GM18858 (cell line): ENCODE data around the gene LYL1.

ENCODE experiments used
- ATAC-seq: cut with Tn5 transposase; IDR thresholded peaks from one replicate; pipeline ENCODE4 v1.9.1; 2021; ENCODE audit not compliant: unreplicated experiment

Gene LYL1

GRCh38 chr19:13078381-13078780 is 24.3 kb downstream of the LYL1 start:
- ATAC-seq, result no peak

GRCh38 chr19:13077240-13077639 is 25.4 kb downstream of the LYL1 start:
- ATAC-seq, result no peak

GRCh38 chr19:13076787-13077186 is 25.9 kb downstream of the LYL1 start:
- ATAC-seq, result no peak

GRCh38 chr19:13076320-13076719 is 26.3 kb downstream of the LYL1 start:
- no peak for ATAC-seq

GRCh38 chr19:13074378-13074777 is 28.3 kb downstream of the LYL1 start:
- no peak for ATAC-seq

DNA sequence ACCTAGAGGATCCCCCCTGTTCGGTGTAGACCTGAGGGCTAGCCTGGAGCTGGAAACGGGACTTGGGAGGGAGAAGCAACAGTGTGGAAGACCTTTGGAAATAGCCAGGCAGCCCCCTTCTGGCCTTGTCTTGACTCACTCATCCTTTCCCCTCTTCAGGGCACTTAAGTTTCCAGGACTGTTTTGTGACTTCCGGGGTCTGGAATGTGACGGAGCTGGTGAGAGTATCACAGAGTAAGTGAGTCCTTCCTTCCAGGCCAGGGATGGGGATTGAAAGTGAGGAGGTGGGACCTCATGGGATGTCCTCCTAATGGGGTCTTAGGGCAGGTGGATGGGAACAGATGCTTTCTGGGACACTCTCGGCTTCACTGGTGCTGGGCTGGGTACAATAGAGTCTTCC is 29.4 kb downstream of the LYL1 start:
- no peak for ATAC-seq

- ATAC-seq, result no peak
Measured at GRCh38 chr19:13072188-13072908, 30.3 kb downstream of the LYL1 start.

GRCh38 chr19:13071444-13072187 is 31.0 kb downstream of the LYL1 start:
- ATAC-seq, result no peak

- no peak for ATAC-seq
Measured at GRCh38 chr19:13070425-13071140, 32.1 kb downstream of the LYL1 start.

DNA sequence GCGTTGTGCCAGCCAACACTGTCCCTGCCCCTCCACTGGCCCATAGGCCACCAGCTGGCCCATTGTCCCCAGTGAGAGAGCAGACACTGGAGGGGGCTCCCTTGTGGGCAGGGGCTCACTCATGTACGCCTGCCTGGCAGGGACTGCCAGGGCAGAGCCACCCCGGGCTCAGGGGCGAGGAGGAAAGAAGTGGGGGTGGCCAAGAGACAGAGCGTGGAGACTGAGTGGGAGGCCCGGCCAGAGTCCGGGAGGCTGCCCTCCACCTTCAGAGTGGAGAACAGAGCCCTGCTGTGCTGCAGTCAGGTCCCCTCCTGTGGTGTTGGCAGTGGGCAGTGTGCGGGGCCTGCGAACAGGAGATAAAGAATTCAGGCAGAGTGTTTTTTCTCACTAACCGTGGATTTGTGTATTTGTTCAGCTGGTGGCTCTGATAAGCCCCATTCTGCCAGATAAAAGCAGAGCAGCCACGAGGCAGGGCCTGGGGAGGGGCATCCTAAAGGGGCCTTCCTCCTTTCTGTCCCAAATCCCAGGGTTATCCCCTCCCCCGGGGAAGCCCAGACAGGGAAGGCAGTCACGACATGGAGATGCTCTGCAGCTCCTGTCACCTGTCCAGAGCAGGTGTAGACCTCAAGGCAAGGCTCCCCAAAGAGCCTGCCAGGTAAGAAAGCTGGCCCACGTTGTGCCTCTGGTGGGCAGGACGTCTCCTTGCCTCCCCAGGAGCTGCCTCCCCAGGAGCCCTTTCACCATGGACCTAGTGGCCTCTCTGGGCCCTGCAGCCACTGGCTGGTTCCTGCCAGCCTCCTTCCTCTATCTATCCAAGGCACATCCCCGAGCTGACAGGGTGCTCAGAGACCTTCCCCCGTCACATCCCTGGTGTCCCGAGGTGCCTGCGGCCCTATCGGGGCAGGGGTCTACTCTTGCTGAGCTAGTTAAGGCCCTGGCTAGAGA is 33.0 kb downstream of the LYL1 start:
- ATAC-seq, result no peak

GRCh38 chr19:13068085-13068846 is 34.4 kb downstream of the LYL1 start:
- no peak for ATAC-seq

GRCh38 chr19:13066933-13067807 is 35.5 kb downstream of the LYL1 start:
- no peak for ATAC-seq

DNA sequence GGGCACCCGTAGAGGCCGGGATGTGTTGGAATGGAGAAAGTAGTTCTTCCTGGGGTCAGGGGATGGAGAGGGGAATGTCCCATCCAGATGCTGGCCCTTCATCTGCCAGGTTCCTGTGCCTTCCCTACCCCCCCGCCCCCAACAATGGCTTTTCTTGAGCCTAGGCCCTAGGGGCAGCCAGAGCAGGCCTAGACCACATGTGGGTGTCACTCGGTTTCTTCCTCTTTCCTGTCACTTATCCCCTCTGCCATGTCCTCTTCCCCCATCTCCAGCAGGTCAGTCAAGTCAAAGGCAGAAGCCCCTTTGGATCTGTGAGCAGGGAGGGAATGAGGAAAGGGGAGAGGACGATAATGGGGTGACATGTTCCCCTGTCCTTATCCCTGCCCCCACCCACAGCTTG is 36.4 kb downstream of the LYL1 start:
- ATAC-seq, result no peak

DNA sequence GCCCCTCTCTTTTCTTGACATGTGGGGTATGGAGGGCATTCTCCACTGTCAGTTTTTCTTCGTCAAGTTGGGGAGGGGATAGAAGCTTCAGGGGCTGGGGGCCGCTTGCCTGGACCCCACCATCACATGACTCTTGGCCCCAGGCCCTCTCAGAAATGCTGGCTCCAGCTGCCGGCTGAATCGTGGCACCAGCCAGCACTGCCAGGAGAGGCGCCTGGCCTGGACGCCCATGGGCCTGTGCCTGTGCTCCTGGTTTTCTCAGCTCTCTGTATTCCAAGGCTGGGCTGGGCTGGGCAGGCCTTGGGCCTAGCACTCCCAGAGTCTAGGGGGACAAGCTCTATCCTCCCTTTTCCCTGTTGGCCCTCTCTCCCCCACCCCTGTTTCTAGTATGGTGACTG is 38.6 kb downstream of the LYL1 start:
- no peak for ATAC-seq

DNA sequence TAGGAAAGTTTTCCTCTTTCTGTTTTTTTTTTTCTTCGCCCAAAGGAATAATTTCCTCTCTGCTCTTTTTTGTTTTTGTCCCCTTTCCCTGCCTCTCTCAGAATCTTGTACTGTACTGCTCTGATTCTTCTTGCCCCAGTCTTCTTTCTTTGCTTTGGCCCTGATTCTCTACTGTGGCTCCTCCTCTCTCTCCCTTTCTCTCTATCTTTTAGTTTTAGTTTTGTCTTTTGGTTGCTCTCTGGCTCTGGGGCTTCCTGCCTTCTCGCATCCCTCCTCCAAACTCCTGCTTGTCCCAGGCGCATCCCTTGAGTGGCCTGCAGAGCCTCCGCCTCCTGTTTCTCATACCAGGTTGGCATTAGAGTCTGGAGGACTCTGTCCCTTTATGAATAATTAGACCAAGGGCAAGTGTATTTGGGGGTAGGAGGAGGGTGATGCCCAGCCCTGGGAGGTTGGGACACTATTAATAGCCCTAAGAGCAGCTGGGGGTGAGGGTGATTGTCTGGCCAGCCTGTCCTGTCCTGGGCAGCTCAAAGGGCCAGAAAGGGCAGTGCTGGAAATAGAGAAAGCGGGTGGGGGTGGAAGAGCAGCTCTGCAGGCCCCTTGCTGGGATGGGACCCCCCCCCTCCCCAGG is 39.1 kb downstream of the LYL1 start:
- no peak for ATAC-seq

GRCh38 chr19:13062317-13062716 is 40.3 kb downstream of the LYL1 start:
- no peak for ATAC-seq

GRCh38 chr19:13060964-13061927 is 41.4 kb downstream of the LYL1 start:
- no peak for ATAC-seq
